ENCODE data around the gene PGM3.

The PGM3 gene

GRCh38 chr6:83125425-83125824 lies 67.6 kb downstream of the PGM3 start:
- no peak overlapping the region for H3K4me3 ChIP-seq (ENCODE audit: insufficient read depth, low read depth, low read length, poor library complexity, severe bottlenecking)
- no peaks in the 10 kb centered on the region for H3K9me3 ChIP-seq (ENCODE audit: control insufficient read depth, low read length)
- no peaks in the 10 kb centered on the region for H3K4me1 ChIP-seq (ENCODE audit: control insufficient read depth, insufficient read depth, low read length, poor library complexity, severe bottlenecking)
- no peak overlapping the region for H3K27ac ChIP-seq (ENCODE audit: insufficient read depth, low read length, poor library complexity, severe bottlenecking)
- DNase-seq, result no peak
- peaks cover 62% of the 10 kb centered on the region for H3K36me3 ChIP-seq (ENCODE audit: control insufficient read depth, insufficient read depth, low read length)
- H3K27me3 ChIP-seq (replicated peaks; ENCODE audit: control insufficient read depth, insufficient read depth, low read length, poor library complexity, severe bottlenecking), result no peaks in the 10 kb centered on the region

- peaks cover 61% of the 10 kb centered on the region for H3K36me3 ChIP-seq (ENCODE audit: control insufficient read depth, insufficient read depth, low read length)
- DNase-seq, result no peak
- H3K9me3 ChIP-seq (ENCODE audit: control insufficient read depth, low read length), result no peaks in the 10 kb centered on the region
- no peak overlapping the region for H3K27ac ChIP-seq (ENCODE audit: insufficient read depth, low read length, poor library complexity, severe bottlenecking)
- H3K4me3 ChIP-seq (ENCODE audit: insufficient read depth, low read depth, low read length, poor library complexity, severe bottlenecking), result no peak overlapping the region
- no peaks in the 10 kb centered on the region for H3K4me1 ChIP-seq (ENCODE audit: control insufficient read depth, insufficient read depth, low read length, poor library complexity, severe bottlenecking)
- no peaks in the 10 kb centered on the region for H3K27me3 ChIP-seq (replicated peaks; ENCODE audit: control insufficient read depth, insufficient read depth, low read length, poor library complexity, severe bottlenecking)
Observed at GRCh38 chr6:83124553-83124952, 68.5 kb downstream of the PGM3 start.

- H3K27me3 ChIP-seq (replicated peaks; ENCODE audit: control insufficient read depth, insufficient read depth, low read length, poor library complexity, severe bottlenecking), result no peaks in the 10 kb centered on the region
- H3K9me3 ChIP-seq (ENCODE audit: control insufficient read depth, low read length), result no peaks in the 10 kb centered on the region
- no peaks in the 10 kb centered on the region for H3K4me1 ChIP-seq (ENCODE audit: control insufficient read depth, insufficient read depth, low read length, poor library complexity, severe bottlenecking)
- H3K36me3 ChIP-seq (ENCODE audit: control insufficient read depth, insufficient read depth, low read length), result peaks cover 33% of the 10 kb centered on the region
- no peak overlapping the region for H3K4me3 ChIP-seq (ENCODE audit: insufficient read depth, low read depth, low read length, poor library complexity, severe bottlenecking)
- H3K27ac ChIP-seq (ENCODE audit: insufficient read depth, low read length, poor library complexity, severe bottlenecking), result no peak overlapping the region
- DNase-seq, result no peak
Observed at GRCh38 chr6:83119742-83120300, 73.2 kb downstream of the PGM3 start.

- no peak for DNase-seq
- H3K4me1 ChIP-seq (ENCODE audit: control insufficient read depth, insufficient read depth, low read length, poor library complexity, severe bottlenecking), result no peaks in the 10 kb centered on the region
- H3K4me3 ChIP-seq (ENCODE audit: insufficient read depth, low read depth, low read length, poor library complexity, severe bottlenecking), result no peak overlapping the region
- no peak overlapping the region for H3K27ac ChIP-seq (ENCODE audit: insufficient read depth, low read length, poor library complexity, severe bottlenecking)
- H3K9me3 ChIP-seq (ENCODE audit: control insufficient read depth, low read length), result no peaks in the 10 kb centered on the region
- H3K36me3 ChIP-seq (ENCODE audit: control insufficient read depth, insufficient read depth, low read length), result peaks cover 23% of the 10 kb centered on the region
- H3K27me3 ChIP-seq (replicated peaks; ENCODE audit: control insufficient read depth, insufficient read depth, low read length, poor library complexity, severe bottlenecking), result no peaks in the 10 kb centered on the region
Observed at GRCh38 chr6:83117802-83118201, 75.3 kb downstream of the PGM3 start.

Measured in effector memory CD4-positive, alpha-beta T cell (primary cell).